GM10847 (cell line): Measurements from ENCODE around the gene RNU11.
A peak's percentile ranks its signal among the peaks of the same experiment; 100 is the strongest.

Experiments used
- POLR2A ChIP-seq: IDR thresholded peaks from 2 replicates; pipeline ENCODE4 v1.6.1; 2011; ENCODE audit not compliant: insufficient read length; ENCODE audit errors: extremely low read depth

The RNU11 gene

GRCh38 chr1:28663871-28664470 is 15.6 kb downstream of the RNU11 start:
- TF ChIP-seq POLR2A, result no peak

GRCh38 chr1:28666806-28667205 is 18.4 kb downstream of the RNU11 start:
- TF ChIP-seq POLR2A, result no peak

GRCh38 chr1:28668191-28668955 is 20.0 kb downstream of the RNU11 start, which contains the start of gene GMEB1:
GMEB1 (plus strand) TSS chr1:28668784; CDS start chr1:28683613, 14,829 bp downstream.
- TF ChIP-seq POLR2A, result peak; percentile 44

- no peak for TF ChIP-seq POLR2A
These were observed 20.7 kb downstream of the RNU11 start for GRCh38 chr1:28668956-28669723.

GRCh38 chr1:28671254-28671780 is 22.9 kb downstream of the RNU11 start:
- no peak for TF ChIP-seq POLR2A

GRCh38 chr1:28675924-28676257 is 27.5 kb downstream of the RNU11 start:
- TF ChIP-seq POLR2A, result no peak

GRCh38 chr1:28680151-28680550 is 31.8 kb downstream of the RNU11 start:
- no peak for TF ChIP-seq POLR2A

GRCh38 chr1:28682840-28683239 is 34.4 kb downstream of the RNU11 start:
- TF ChIP-seq POLR2A, result no peak

- no peak for TF ChIP-seq POLR2A
These were observed 36.5 kb downstream of the RNU11 start for GRCh38 chr1:28684937-28685336.
